LNCAP (cell line): ENCODE results near the gene CXCL12.

ENCODE experiments used
- TF ChIP-seq, protein P1 (sequence below): fragments of 450-650 bp; IDR thresholded peaks from 2 replicates; pipeline ENCODE4 v1.5.1; 2017; ENCODE audit warnings: mild to moderate bottlenecking

Gene CXCL12

DNA sequence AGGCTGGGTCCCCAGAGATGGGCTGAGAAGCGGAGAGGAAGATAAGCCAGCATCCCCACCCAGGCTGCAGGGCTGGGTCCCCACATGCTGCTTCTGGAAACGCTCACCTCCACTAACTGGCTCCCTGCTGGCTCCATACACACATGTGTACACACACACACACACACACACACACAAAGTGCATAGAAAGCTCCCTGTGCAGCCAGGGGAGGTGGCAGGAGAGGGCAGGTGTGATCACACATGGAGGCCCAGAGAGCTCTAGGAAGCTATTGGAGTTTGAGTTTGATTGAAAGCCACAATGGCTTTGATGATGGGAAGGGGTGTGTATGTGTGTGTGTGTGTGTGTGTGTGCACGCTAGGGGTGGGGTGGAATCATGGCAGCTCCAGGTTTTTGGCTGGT is 29.3 kb downstream of the CXCL12 start:
- TF ChIP-seq, protein P1, sequence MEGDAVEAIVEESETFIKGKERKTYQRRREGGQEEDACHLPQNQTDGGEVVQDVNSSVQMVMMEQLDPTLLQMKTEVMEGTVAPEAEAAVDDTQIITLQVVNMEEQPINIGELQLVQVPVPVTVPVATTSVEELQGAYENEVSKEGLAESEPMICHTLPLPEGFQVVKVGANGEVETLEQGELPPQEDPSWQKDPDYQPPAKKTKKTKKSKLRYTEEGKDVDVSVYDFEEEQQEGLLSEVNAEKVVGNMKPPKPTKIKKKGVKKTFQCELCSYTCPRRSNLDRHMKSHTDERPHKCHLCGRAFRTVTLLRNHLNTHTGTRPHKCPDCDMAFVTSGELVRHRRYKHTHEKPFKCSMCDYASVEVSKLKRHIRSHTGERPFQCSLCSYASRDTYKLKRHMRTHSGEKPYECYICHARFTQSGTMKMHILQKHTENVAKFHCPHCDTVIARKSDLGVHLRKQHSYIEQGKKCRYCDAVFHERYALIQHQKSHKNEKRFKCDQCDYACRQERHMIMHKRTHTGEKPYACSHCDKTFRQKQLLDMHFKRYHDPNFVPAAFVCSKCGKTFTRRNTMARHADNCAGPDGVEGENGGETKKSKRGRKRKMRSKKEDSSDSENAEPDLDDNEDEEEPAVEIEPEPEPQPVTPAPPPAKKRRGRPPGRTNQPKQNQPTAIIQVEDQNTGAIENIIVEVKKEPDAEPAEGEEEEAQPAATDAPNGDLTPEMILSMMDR = no peak

DNA sequence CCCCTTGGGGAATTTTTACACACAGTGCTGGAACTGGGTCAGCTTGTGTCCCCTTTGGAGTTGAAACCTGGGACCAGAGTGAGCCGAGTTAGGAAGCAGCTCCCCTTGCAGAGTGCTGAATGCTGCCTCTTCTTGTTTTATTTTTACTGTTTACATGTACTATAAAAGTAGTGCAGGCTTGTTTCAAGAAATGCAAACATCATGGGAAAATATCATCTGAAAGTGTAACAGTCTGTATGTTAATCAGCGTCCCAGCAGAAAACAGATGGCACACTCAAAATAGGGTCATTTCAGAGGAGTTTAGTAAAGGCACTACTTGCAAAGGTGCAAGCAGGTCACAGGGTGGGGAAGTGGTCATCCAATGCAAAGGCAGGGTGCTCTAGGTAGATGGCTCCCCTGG is 30.1 kb downstream of the CXCL12 start:
- TF ChIP-seq, protein P1 = no peak

DNA sequence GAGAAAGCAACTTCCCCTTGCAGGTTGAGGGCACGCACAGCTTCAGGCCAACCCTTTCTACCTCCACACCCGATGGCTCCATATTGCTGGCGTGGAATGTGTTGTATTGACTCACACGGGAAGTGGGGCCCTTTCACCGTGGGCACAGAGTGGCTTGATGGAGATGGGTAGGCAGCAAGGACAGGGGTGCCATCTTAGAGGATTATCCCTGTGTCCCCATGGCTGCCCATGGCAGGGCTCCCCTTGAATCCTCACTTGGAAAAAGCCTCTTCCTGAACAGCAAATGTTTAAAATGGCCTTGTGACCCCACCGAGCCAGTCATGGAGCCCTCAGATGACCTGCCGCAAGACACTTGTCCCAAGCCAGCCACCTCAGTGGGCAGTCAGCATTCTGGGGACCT is 31.2 kb downstream of the CXCL12 start:
- TF ChIP-seq, protein P1 = no peak

DNA sequence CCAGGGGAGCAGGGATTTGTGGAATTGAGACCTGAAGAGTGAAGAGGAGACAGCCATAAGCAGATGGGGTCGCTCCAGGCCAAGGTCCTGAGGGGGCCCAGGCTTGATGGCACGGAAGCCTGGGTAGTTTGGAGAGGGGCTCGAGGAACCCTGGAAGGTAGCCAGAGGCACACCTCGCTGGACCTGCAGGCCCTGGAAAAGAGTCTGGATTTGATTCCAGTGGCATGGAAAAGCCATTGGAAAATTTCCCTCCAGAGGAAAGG is 31.8 kb downstream of the CXCL12 start:
- TF ChIP-seq, protein P1 = no peak

DNA sequence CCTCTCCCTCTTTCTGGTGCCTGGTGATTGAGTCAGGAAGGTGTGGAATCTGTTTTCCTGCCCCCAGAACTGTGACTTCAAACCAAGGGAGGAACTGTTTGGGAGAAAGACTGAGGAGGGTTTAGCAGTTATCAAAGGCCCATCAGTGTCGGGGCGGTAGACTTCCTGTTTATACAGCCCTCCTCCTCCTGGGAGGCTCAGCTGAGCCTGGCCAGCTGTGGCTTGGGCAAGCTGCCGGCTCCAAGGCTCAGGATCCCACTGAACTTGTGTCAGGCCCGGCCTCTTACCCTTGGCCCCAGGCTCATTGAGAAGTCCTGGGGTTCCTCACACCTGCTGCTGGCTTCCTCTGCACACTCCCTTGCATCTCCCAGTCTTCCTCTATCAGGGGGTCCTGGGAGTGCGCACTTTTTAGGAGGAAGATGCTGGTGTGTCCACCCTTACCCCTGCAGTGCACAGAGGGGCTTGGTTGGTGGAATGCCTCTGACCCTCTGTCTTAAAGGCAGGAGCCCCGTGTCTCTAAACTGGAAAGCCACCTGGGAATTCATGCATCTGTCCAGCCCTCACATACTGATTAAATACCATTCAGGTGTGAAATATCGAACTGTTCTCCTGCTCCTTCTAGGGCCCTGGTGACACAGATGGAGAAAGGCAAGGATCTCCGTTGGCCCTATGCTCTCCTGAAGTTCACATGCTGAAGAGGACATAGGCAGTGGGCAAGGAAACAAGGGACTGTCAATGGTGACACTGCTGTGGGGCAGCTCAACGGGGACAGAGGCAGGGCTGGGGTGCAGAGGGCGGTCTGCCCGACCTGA is 32.4 kb downstream of the CXCL12 start:
- TF ChIP-seq, protein P1 = no peak

DNA sequence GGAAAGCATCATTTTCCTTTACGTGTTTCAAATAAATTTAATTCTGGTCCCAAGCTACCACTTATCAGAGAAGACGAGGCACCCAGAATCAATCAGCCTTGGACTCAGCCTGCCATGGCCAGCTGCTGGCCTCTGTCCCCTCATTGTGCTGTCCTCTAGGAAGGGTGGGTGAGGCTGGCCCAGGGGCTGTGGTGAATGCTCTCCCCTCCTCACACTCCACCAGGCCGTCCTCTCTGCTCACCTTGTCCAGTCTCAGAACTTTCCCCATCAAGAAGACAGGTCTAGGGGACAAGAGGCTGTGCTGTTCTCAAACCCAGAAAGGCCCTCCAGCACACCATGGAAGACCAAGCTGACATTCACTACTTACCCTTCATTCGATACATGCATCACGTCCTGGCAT is 36.4 kb downstream of the CXCL12 start:
- TF ChIP-seq, protein P1 = no peak

DNA sequence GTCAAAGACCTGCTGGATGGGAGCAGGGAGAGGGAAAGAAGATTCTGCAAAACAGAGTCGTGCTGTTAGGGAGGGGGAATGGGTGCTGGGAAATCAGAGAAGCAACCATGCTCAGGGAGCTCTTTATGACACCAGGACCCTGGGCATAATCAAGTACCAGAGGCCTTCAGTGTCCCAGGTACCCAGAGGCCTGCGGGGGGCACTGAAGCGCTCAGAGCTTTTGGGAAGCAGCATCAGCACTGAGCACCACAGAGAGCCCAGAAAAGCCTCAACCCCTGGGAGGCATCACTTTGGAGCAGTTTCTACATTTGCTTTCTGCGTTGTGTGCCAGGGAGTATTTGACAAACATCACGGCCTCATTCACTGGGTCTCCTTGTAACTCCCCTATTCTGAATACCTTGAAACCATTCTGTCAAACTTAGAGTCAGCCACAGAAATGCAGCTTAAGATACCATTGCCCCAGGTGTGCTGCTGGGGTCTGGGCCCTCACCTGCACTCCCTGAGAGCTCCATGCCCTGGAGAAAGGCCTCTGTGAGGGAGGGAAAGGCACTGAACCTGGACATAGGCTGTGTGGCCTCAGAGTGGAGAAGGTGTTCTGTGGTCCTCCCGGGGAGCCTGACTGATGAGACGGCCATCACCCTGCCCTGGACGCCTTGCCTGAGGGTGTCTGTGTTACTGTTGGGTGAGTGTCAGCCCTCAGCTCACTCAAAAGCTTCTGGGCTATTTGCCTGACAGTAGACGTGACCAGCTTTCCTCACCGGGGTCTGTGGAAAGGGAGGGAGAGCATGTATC is 37.1 kb downstream of the CXCL12 start:
- TF ChIP-seq, protein P1 = no peak
